Neural progenitor cell (in vitro differentiated cells): ENCODE data around the gene SLC44A1.

Experiments
- CTCF ChIP-seq: fragments of 200-600 bp; sonication (generic); IDR thresholded peaks from 2 replicates; pipeline ENCODE4 v1.5.1; 2017; ENCODE audit warnings: antibody characterized with exemption, mild to moderate bottlenecking
- EZH2phosphoT487 ChIP-seq: fragments of 200-600 bp; sonication (generic); IDR thresholded peaks from 2 replicates; pipeline ENCODE4 v1.6.1; 2017; ENCODE audit warnings: antibody characterized with exemption

DNA sequence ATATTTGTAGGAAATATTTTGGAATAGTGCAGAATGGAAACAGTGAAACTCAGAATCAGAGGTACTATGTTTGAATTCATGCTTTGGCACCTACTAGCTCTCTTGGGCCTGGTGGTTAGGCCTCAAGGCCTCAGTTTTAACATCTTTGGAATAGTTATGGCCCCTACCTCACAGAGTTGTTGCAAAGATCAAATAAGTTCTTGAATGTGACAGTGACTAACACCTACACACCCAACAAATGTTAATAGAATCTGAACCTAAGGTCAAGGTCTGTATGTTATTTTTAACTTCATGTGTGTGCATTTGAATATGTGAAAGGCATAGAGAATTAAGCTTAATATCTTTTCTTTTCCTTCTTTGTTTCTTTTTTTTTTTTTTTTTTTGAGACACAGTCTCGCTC lies 87.3 kb downstream of the SLC44A1 start:
- TF ChIP-seq CTCF (no peak), EZH2phosphoT487 (no peak)
